ENCODE data around the gene GRK5. TPM values are rescaled to one million over a fixed set of nuclear protein-coding genes. Genes with fewer than 3 reads are reported as not detected.
A peak's percentile ranks its signal among the peaks of the same experiment; 100 is the strongest.
"Not testable (repeated sequence)": the region's sequence is repeated elsewhere in the genome, so short reads cannot be mapped to it uniquely, and the experiment has no call there.

The GRK5 gene
- total and polyA plus RNA-seq, 8 donors: 10.9 to 95.9 (median 34.0) TPM

GRCh38 chr10:119235356-119235755, 28.0 kb downstream of the GRK5 start:
- Histone ChIP-seq H3K27me3 (no peaks in the 10 kb centered on the region), H3K27ac (peak overlapping the region; percentile 19 to 83 (median 66)), H3K4me3 (no peak overlapping the region), H3K9me3 (no peaks in the 10 kb centered on the region), H3K4me1 (peaks cover 40 to 70% (median 58%) of the 10 kb centered on the region in 4 donors), H3K36me3 (no peaks in the 10 kb centered on the region)
- intact Hi-C loops (cut with DNase I; ENCODE audit: low total_unique reads): no loop called here
- 15 to 32% (median 17%) methylated on average over 3 of the region's 3 CpGs for WGBS, 5 donors
- DNase-seq: peak in 1 of 2 donors; percentile 61
- TF ChIP-seq POLR2A (IDR thresholded peaks at IDR 0.05): no peak
- TF ChIP-seq, protein P1, sequence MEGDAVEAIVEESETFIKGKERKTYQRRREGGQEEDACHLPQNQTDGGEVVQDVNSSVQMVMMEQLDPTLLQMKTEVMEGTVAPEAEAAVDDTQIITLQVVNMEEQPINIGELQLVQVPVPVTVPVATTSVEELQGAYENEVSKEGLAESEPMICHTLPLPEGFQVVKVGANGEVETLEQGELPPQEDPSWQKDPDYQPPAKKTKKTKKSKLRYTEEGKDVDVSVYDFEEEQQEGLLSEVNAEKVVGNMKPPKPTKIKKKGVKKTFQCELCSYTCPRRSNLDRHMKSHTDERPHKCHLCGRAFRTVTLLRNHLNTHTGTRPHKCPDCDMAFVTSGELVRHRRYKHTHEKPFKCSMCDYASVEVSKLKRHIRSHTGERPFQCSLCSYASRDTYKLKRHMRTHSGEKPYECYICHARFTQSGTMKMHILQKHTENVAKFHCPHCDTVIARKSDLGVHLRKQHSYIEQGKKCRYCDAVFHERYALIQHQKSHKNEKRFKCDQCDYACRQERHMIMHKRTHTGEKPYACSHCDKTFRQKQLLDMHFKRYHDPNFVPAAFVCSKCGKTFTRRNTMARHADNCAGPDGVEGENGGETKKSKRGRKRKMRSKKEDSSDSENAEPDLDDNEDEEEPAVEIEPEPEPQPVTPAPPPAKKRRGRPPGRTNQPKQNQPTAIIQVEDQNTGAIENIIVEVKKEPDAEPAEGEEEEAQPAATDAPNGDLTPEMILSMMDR (IDR thresholded peaks at IDR 0.05): no peak
- TF ChIP-seq POLR2AphosphoS5 (IDR thresholded peaks at IDR 0.05): no peak
- no peak for TF ChIP-seq EP300 (IDR thresholded peaks at IDR 0.05)

DNA sequence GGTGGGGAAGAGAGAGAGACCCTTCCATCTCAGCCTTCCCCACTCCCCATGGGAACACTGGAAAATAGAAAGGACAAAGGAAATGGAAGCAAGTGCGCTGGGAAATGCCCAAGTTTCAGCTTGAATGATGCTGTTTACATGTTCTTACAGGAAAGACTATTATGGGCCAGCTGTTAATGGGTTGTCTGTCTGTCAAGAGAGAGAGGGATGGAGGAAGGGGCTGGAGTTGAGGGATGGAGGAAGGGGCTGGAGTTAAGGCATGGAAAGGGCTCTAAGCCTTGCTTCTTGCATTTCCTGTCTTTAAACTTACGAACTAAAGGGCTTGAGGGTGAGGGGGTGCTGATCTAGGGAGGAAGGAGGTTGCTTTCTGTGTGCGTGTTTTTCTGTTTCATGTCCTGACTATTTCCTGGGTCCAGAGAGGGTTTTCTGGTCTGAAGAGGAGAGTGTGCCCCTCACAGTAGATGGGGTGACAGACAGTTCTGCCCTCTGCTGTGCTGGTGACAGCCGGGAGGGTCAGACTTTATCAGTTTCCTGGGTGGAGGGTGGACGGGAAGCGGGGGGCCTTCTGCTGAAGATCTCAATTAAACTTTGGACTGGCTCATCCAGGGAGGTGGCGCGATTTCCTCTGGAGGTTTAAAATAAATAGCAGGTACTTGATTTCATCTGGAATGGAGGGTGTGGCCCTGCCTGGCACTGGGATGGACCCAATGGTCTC, 30.5 kb downstream of the GRK5 start:
- peaks cover 38 to 66% (median 54%) of the 10 kb centered on the region in 4 donors for H3K4me1 ChIP-seq
- TF ChIP-seq POLR2A (IDR thresholded peaks at IDR 0.05) (no peak), POLR2AphosphoS5 (IDR thresholded peaks at IDR 0.05) (no peak), EP300 (IDR thresholded peaks at IDR 0.05) (no peak)
- H3K36me3 ChIP-seq: no peaks in the 10 kb centered on the region
- H3K27ac ChIP-seq: peak overlapping the region; percentile 64 to 83 (median 66)
- intact Hi-C loops (cut with DNase I; ENCODE audit: low total_unique reads): no loop called here
- peak in 1 of 2 donors; percentile 75 for DNase-seq
- no peaks in the 10 kb centered on the region for H3K9me3 ChIP-seq
- WGBS, 5 donors: 33 to 53% (median 48%) methylated on average over 8 of the region's 8 CpGs
- H3K4me3 ChIP-seq: no peak overlapping the region
- H3K27me3 ChIP-seq: no peaks in the 10 kb centered on the region

DNA sequence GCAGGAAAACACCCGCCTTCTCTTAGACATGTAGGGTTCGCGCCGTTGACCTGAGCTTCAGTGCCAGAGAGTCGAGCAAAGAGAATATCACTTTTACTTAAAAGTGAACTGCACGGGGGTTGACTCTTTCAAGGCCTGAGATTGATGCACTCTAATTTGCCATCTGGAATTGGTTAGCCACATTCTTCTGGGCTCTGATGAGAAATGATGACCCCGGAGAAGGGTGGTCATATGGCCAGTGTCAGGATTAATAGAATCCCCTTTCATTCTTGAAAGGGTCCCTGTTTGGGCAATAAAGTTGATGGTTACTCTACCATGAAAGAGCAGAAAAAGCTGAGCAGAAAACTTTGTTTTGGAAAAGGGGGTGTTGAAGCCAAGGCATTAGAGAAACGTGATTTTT, 31.2 kb downstream of the GRK5 start:
- H3K27me3 ChIP-seq: no peaks in the 10 kb centered on the region
- peaks cover 31 to 66% (median 50%) of the 10 kb centered on the region in 4 donors for H3K4me1 ChIP-seq
- peak overlapping the region; percentile 64 to 83 (median 66) for H3K27ac ChIP-seq
- WGBS, 5 donors: 68 to 78% (median 73%) methylated on average over 8 of the region's 8 CpGs
- no peak for TF ChIP-seq POLR2A (IDR thresholded peaks at IDR 0.05)
- no peak for TF ChIP-seq EP300 (IDR thresholded peaks at IDR 0.05)
- TF ChIP-seq POLR2AphosphoS5 (IDR thresholded peaks at IDR 0.05): no peak
- TF ChIP-seq, protein P1 (IDR thresholded peaks at IDR 0.05): no peak
- no peaks in the 10 kb centered on the region for H3K9me3 ChIP-seq
- no peak overlapping the region for H3K4me3 ChIP-seq
- DNase-seq: peak in 1 of 2 donors; percentile 47
- intact Hi-C loops (cut with DNase I; ENCODE audit: low total_unique reads): no loop called here
- no peaks in the 10 kb centered on the region for H3K36me3 ChIP-seq

- H3K9me3 ChIP-seq; intact Hi-C loops (cut with DNase I; ENCODE audit: low total_unique reads); H3K27me3 ChIP-seq; H3K4me3 ChIP-seq; DNase-seq; H3K36me3 ChIP-seq: not testable (repeated sequence)
- H3K4me1 ChIP-seq: peaks cover 27 to 64% (median 48%) of the 10 kb centered on the region in 4 donors
- WGBS, 5 donors: 85 to 98% (median 86%) methylated on average over 6 of the region's 6 CpGs
- H3K27ac ChIP-seq: peak overlapping the region in 1 of 5 donors; percentile 83
Observed at GRCh38 chr10:119239015-119239414, 31.6 kb downstream of the GRK5 start.

- H3K9me3 ChIP-seq; H3K4me3 ChIP-seq; H3K27me3 ChIP-seq; H3K36me3 ChIP-seq; intact Hi-C loops (cut with DNase I; ENCODE audit: low total_unique reads); H3K27ac ChIP-seq; DNase-seq: not testable (repeated sequence)
- WGBS, 5 donors: 90 to 99% (median 92%) methylated on average over 4 of the region's 4 CpGs
- peaks cover 20 to 62% (median 43%) of the 10 kb centered on the region in 4 donors for H3K4me1 ChIP-seq
Observed at GRCh38 chr10:119239630-119240029, 32.3 kb downstream of the GRK5 start.

DNA sequence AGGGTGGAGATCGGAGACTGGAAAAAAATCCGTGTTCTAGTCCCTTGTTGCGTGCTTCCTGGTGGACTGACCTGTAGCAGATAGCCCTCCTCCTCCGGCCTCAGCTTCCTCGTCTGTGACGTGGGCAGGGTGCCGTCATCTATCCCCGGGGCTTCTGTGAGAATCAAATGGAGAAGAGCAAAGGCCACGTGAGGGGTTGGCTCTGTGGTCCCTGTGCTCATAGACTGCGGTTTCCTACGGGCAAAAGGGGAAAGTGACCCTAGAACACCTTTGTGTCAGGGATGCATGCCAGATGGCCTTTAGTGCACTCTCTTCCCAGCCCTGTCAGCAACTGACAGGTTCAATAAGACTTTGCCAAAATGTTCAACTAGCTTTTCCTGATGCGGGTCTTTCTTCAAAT, 33.7 kb downstream of the GRK5 start:
- no peak for TF ChIP-seq EP300 (IDR thresholded peaks at IDR 0.05)
- TF ChIP-seq, protein P1 (IDR thresholded peaks at IDR 0.05): no peak
- no peak for TF ChIP-seq POLR2AphosphoS5 (IDR thresholded peaks at IDR 0.05)
- TF ChIP-seq POLR2A (IDR thresholded peaks at IDR 0.05): no peak
- no peaks in the 10 kb centered on the region for H3K27me3 ChIP-seq
- DNase-seq: no peak
- peaks cover 9 to 47% (median 29%) of the 10 kb centered on the region in 4 donors for H3K4me1 ChIP-seq
- H3K4me3 ChIP-seq: no peak overlapping the region
- H3K27ac ChIP-seq: peak overlapping the region in 1 of 5 donors; percentile 16
- intact Hi-C loops (cut with DNase I; ENCODE audit: low total_unique reads): no loop called here
- no peaks in the 10 kb centered on the region for H3K36me3 ChIP-seq
- H3K9me3 ChIP-seq: no peaks in the 10 kb centered on the region
- 84 to 93% (median 91%) methylated on average over 12 of the region's 12 CpGs for WGBS, 5 donors
